SU-DHL-6 (cell line): ENCODE results near the gene PLA2G7.

Experiments
- EZH2phosphoT487 ChIP-seq: fragments of 200-600 bp; sonication (generic), shearing (Covaris generic); conservative IDR thresholded peaks from 2 replicates; pipeline ENCODE4 v1.6.1; 2018; ENCODE audit warnings: mild to moderate bottlenecking, antibody characterized with exemption, low read length, moderate library complexity, mixed read lengths
- TF ChIP-seq, protein P1 (sequence below): fragments of 200-600 bp; sonication (generic); IDR thresholded peaks from one replicate; pipeline ENCODE4 v1.5.1; 2017; ENCODE audit warnings: antibody characterized with exemption, mild to moderate bottlenecking, low read length, moderate library complexity; ENCODE audit not compliant: insufficient read depth, poor library complexity, severe bottlenecking

GRCh38 chr6:46741482-46741881 lies 6.3 kb upstream of the PLA2G7 start:
- TF ChIP-seq, protein P1, sequence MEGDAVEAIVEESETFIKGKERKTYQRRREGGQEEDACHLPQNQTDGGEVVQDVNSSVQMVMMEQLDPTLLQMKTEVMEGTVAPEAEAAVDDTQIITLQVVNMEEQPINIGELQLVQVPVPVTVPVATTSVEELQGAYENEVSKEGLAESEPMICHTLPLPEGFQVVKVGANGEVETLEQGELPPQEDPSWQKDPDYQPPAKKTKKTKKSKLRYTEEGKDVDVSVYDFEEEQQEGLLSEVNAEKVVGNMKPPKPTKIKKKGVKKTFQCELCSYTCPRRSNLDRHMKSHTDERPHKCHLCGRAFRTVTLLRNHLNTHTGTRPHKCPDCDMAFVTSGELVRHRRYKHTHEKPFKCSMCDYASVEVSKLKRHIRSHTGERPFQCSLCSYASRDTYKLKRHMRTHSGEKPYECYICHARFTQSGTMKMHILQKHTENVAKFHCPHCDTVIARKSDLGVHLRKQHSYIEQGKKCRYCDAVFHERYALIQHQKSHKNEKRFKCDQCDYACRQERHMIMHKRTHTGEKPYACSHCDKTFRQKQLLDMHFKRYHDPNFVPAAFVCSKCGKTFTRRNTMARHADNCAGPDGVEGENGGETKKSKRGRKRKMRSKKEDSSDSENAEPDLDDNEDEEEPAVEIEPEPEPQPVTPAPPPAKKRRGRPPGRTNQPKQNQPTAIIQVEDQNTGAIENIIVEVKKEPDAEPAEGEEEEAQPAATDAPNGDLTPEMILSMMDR = no peak
- no peak for TF ChIP-seq EZH2phosphoT487
